RPMI8226 (cell line): ENCODE results near the gene SPEM2.

Source experiments
- DNase-seq: peaks from one replicate; pipeline ENCODE4 v3.0.0-alpha.2; 2015

The SPEM2 gene

GRCh38 chr17:7403977-7404736 lies 21.3 kb upstream of the SPEM2 start, which contains the start of gene TMEM256:
TMEM256 (minus strand) TSS chr17:7404097; CDS start chr17:7404084, 13 bp downstream.
- peak; percentile 96 for DNase-seq

- peak; percentile 69 for DNase-seq
Measured at GRCh38 chr17:7404737-7405349, 20.6 kb upstream of the SPEM2 start.

GRCh38 chr17:7405350-7406234 lies 19.8 kb upstream of the SPEM2 start:
- no peak for DNase-seq

- peak; percentile 26 for DNase-seq
Measured at GRCh38 chr17:7406235-7406825, 19.1 kb upstream of the SPEM2 start.

GRCh38 chr17:7407082-7407481 lies 18.3 kb upstream of the SPEM2 start:
- DNase-seq = no peak

GRCh38 chr17:7407485-7408251 lies 17.7 kb upstream of the SPEM2 start, which contains the start of gene NLGN2:
NLGN2 (plus strand) TSS chr17:7407845; CDS start chr17:7408256, 411 bp downstream.
- no peak for DNase-seq

- no peak for DNase-seq
Measured at GRCh38 chr17:7408252-7408727, 17.1 kb upstream of the SPEM2 start.

GRCh38 chr17:7408863-7409262 lies 16.6 kb upstream of the SPEM2 start:
- DNase-seq = no peak

- no peak for DNase-seq
Measured at GRCh38 chr17:7409716-7410115, 15.7 kb upstream of the SPEM2 start.

GRCh38 chr17:7410634-7411426 lies 14.6 kb upstream of the SPEM2 start:
- no peak for DNase-seq

- no peak for DNase-seq
Measured at GRCh38 chr17:7411427-7411750, 14.0 kb upstream of the SPEM2 start.

- DNase-seq = no peak
Measured at GRCh38 chr17:7413346-7413985, 11.9 kb upstream of the SPEM2 start.

GRCh38 chr17:7414837-7415236 lies 10.6 kb upstream of the SPEM2 start:
- DNase-seq = no peak

- no peak for DNase-seq
Measured at GRCh38 chr17:7415784-7416183, 9.6 kb upstream of the SPEM2 start.

- DNase-seq = no peak
Measured at GRCh38 chr17:7416323-7416722, 9.1 kb upstream of the SPEM2 start.

- DNase-seq = no peak
Measured at GRCh38 chr17:7417056-7417655, 8.3 kb upstream of the SPEM2 start.

GRCh38 chr17:7418472-7419152 lies 6.8 kb upstream of the SPEM2 start:
- no peak for DNase-seq

GRCh38 chr17:7419819-7420610 lies 5.4 kb upstream of the SPEM2 start, which contains the start of gene SPEM1:
SPEM1 (plus strand) TSS chr17:7420324; CDS start chr17:7420385, 61 bp downstream.
- no peak for DNase-seq

- DNase-seq = no peak
Measured at GRCh38 chr17:7421186-7421585, 4.2 kb upstream of the SPEM2 start.
